GM12865 (cell line): ENCODE measurements around the gene SVIL.
"Not testable (repeated sequence)": the region's sequence is repeated elsewhere in the genome, so short reads cannot be mapped to it uniquely, and the experiment has no call there.

ENCODE experiments used
- DNase-seq: peaks from one replicate; pipeline ENCODE4 v3.0.0; 2010; ENCODE audit warnings: low read depth
- H3K4me3 ChIP-seq: 2 replicates; pipeline ENCODE4 v1.5.1; 2011; ENCODE audit warnings: mild to moderate bottlenecking, low read depth, low read length, control low read depth
- TF ChIP-seq, protein P1 (sequence below): IDR thresholded peaks from 2 replicates; pipeline ENCODE4 v1.5.1; 2011; ENCODE audit warnings: low read length, control low read depth, low read depth, inconsistent platforms; ENCODE audit not compliant: insufficient read depth; ENCODE audit errors: missing control alignments

The SVIL gene

GRCh38 chr10:29630205-29631048, 4.3 kb downstream of the SVIL start:
- H3K4me3 ChIP-seq = no peak overlapping the region
- TF ChIP-seq, protein P1, sequence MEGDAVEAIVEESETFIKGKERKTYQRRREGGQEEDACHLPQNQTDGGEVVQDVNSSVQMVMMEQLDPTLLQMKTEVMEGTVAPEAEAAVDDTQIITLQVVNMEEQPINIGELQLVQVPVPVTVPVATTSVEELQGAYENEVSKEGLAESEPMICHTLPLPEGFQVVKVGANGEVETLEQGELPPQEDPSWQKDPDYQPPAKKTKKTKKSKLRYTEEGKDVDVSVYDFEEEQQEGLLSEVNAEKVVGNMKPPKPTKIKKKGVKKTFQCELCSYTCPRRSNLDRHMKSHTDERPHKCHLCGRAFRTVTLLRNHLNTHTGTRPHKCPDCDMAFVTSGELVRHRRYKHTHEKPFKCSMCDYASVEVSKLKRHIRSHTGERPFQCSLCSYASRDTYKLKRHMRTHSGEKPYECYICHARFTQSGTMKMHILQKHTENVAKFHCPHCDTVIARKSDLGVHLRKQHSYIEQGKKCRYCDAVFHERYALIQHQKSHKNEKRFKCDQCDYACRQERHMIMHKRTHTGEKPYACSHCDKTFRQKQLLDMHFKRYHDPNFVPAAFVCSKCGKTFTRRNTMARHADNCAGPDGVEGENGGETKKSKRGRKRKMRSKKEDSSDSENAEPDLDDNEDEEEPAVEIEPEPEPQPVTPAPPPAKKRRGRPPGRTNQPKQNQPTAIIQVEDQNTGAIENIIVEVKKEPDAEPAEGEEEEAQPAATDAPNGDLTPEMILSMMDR = no peak
- DNase-seq = no peak

DNA sequence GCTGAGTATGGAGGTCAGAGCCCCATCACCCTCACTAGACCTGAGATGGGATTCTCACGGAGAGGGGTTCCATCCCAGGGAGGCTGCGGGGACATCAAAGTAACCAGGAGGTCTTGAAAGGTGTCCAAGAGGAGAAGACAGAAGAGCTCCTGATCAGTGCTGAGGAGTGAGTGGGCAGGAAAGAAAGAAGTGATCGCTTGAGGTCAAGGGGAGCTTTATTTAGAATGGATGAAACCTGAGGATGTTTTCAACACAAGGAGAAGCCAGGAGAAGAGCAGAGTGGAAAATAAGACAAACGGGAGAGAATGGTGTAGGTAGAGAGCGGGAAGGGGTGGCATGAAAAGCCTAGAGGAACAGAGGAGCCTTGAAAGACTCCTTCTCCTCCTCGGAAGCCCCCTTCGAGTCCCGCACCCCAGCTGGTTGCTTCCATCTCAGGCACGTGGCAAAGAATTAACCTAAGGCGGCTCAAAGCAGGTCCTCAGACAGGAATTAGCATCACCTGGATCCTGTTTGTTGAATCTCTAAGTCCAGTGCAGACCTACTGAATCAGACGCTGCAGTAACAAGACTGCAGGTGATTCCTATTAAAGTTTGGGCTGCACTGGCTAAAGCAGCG, 5.8 kb downstream of the SVIL start:
- TF ChIP-seq, protein P1 = no peak

GRCh38 chr10:29628311-29628710, 6.5 kb downstream of the SVIL start:
- TF ChIP-seq, protein P1 = no peak
- no peak overlapping the region for H3K4me3 ChIP-seq

More for the DNA sequence above, 5.8 kb downstream of the SVIL start:
- no peak overlapping the region for H3K4me3 ChIP-seq
- no peak for DNase-seq

DNA sequence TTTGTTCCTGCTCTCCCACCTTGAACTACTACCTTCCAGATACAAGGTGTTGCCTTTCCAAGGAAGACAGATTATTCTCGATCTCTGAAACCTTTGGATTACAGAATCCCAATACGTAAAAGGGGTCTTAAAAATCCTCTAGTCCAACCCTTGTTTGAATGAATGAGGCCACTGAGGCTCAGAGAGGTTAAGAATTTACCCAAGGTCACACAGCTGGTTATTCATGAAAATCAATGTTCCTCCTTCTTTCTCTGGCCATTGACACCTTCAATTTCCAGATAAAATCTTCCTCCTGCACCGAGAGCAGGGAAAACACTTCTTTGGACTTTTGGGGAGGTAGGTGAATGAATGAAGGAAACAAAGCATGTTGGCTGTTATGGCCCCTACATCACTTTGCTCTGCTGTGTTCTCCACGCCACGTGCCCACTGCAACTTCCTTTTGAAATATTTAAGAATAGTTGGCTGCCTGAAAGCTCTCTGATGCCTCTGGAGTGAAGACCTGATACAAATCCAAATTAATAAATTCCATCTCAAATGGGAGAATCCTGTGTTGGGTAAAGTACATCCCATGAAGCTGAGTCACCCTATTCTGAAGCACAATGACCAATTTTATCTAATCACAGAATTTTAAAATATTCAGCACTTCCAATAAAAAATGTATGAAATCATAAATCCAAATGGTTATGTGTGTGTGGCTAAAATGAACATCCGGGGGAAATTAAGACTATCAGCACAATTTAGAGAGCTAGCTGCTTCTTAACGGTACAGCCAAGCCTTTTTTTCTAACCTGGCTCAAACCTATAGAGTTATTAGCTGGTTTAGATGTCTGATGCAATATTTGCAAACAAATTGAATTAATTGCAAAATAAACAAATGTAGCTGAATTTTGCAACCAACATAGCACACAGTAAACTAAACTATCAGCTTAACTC, 7.3 kb downstream of the SVIL start:
- no peak for DNase-seq
- TF ChIP-seq, protein P1 = no peak
- H3K4me3 ChIP-seq = no peak overlapping the region

More at GRCh38 chr10:29628311-29628710, 6.5 kb downstream of the SVIL start:
- DNase-seq = no peak

GRCh38 chr10:29624357-29624756, 10.4 kb downstream of the SVIL start:
- not testable (repeated sequence) for H3K4me3 ChIP-seq, DNase-seq

- no peak overlapping the region for H3K4me3 ChIP-seq
- DNase-seq = no peak
- TF ChIP-seq, protein P1 = no peak
These were observed 11.0 kb downstream of the SVIL start for GRCh38 chr10:29623797-29624196.
